Subcutaneous adipose tissue (tissue), 4 donors: ENCODE results near the gene GPR152. TPM values are rescaled to one million over a fixed set of nuclear protein-coding genes. Genes with fewer than 3 reads are reported as not detected.

Experiments
- CTCF ChIP-seq: fragments of 450-650 bp; IDR thresholded peaks from one replicate; pipeline ENCODE4 v1.5.1; 2016; ENCODE audit warnings: low read depth, mild to moderate bottlenecking, control low read depth, antibody characterized with exemption, moderate library complexity
- total RNA-seq, 4 donors: library from RNA; depleted of rRNA; stranded (reverse); fragments of >200 nt; gene quantifications; one replicate each; pipeline ENCODE4 v1.1.0, GENCODE V29; 2016

The GPR152 gene
- total RNA-seq, 4 donors from 2014 or later, result not detected

GRCh38 chr11:67497656-67498291 is 45.2 kb upstream of the GPR152 start:
- no peak for TF ChIP-seq CTCF

- no peak for TF ChIP-seq CTCF
These were observed 43.6 kb upstream of the GPR152 start for GRCh38 chr11:67496113-67496512.

GRCh38 chr11:67495234-67496005 is 42.9 kb upstream of the GPR152 start:
- no peak for TF ChIP-seq CTCF

GRCh38 chr11:67494371-67495233 is 42.1 kb upstream of the GPR152 start:
- TF ChIP-seq CTCF, result no peak

- no peak for TF ChIP-seq CTCF
These were observed 41.2 kb upstream of the GPR152 start for GRCh38 chr11:67493548-67494370.

GRCh38 chr11:67492801-67493547 is 40.4 kb upstream of the GPR152 start:
- no peak for TF ChIP-seq CTCF
